H9 (cell line): ENCODE data around the gene LRRC23. TPM values are rescaled to one million over a fixed set of nuclear protein-coding genes. Genes with fewer than 3 reads are reported as not detected.
A peak's percentile ranks its signal among the peaks of the same experiment; 100 is the strongest.

ENCODE experiments used
- DNase-seq: peaks from one replicate; pipeline ENCODE4 v3.0.0-alpha.2; 2017
- H2AFZ ChIP-seq: one replicate; pipeline ENCODE4 v1.6.1; 2013; ENCODE audit warnings: mild to moderate bottlenecking, low read length, control low read depth, moderate library complexity
- H2AK5ac ChIP-seq: 2 replicates; pipeline ENCODE4 v1.6.1; 2013; ENCODE audit warnings: low read length, control low read depth, mixed read lengths; ENCODE audit not compliant: insufficient read length
- H2BK120ac ChIP-seq: one replicate; pipeline ENCODE4 v1.6.1; 2013; ENCODE audit warnings: low read depth, mild to moderate bottlenecking, low read length, control low read depth, inconsistent platforms; ENCODE audit not compliant: poor library complexity, severe bottlenecking
- H2BK12ac ChIP-seq: 2 replicates; pipeline ENCODE4 v1.6.1; 2013; ENCODE audit warnings: low read length, control low read depth, mixed read lengths, low read depth; ENCODE audit not compliant: insufficient read length
- H2BK15ac ChIP-seq: 2 replicates; pipeline ENCODE4 v1.6.1; 2013; ENCODE audit warnings: low read depth, low read length, control low read depth
- H2BK20ac ChIP-seq: one replicate; pipeline ENCODE4 v1.6.1; 2013; ENCODE audit warnings: low read depth, mild to moderate bottlenecking, low read length, control low read depth, inconsistent platforms; ENCODE audit not compliant: poor library complexity, severe bottlenecking
- H2BK5ac ChIP-seq: 2 replicates; pipeline ENCODE4 v1.6.1; 2013; ENCODE audit warnings: low read length, control low read depth, mixed read lengths; ENCODE audit not compliant: insufficient read length
- H3K14ac ChIP-seq: 2 replicates; pipeline ENCODE4 v1.6.1; 2013; ENCODE audit warnings: low read length, control low read depth; ENCODE audit not compliant: insufficient read depth
- H3K18ac ChIP-seq: 2 replicates; pipeline ENCODE4 v1.6.1; 2013; ENCODE audit warnings: low read depth, mild to moderate bottlenecking, mixed read lengths, low read length, control low read depth; ENCODE audit not compliant: insufficient read length
- H3K23ac ChIP-seq: 2 replicates; pipeline ENCODE4 v1.6.1; 2013; ENCODE audit warnings: low read length, control low read depth, mixed read lengths, low read depth; ENCODE audit not compliant: insufficient read length
- H3K23me2 ChIP-seq: 2 replicates; pipeline ENCODE4 v1.6.1; 2013; ENCODE audit warnings: low read depth, mild to moderate bottlenecking, mixed read lengths, low read length, control low read depth; ENCODE audit not compliant: insufficient read length, poor library complexity, severe bottlenecking
- H3K27ac ChIP-seq: 2 replicates; pipeline ENCODE4 v1.5.1; 2013; ENCODE audit warnings: low read length, control low read depth, mixed read lengths, low read depth; ENCODE audit not compliant: insufficient read length
- H3K27me3 ChIP-seq: 2 replicates; pipeline ENCODE4 v1.6.1; 2013; ENCODE audit warnings: low read length, control low read depth, inconsistent platforms; ENCODE audit not compliant: insufficient read depth
- H3K4ac ChIP-seq: 2 replicates; pipeline ENCODE4 v1.6.1; 2013; ENCODE audit warnings: low read depth, mild to moderate bottlenecking, control low read depth, inconsistent platforms, low read length, moderate library complexity
- H3K4me1 ChIP-seq: 2 replicates; pipeline ENCODE4 v1.6.1; 2013; ENCODE audit warnings: low read length, control low read depth, inconsistent platforms; ENCODE audit not compliant: insufficient read depth
- H3K4me2 ChIP-seq: 2 replicates; pipeline ENCODE4 v1.6.1; 2013; ENCODE audit warnings: low read length, control low read depth, mixed read lengths; ENCODE audit not compliant: insufficient read length, insufficient read depth
- H3K56ac ChIP-seq: 2 replicates; pipeline ENCODE4 v1.6.1; 2013; ENCODE audit warnings: low read depth, mild to moderate bottlenecking, mixed read lengths, low read length, control low read depth; ENCODE audit not compliant: insufficient read length
- H3K79me1 ChIP-seq: 2 replicates; pipeline ENCODE4 v1.6.1; 2013; ENCODE audit warnings: low read depth, mild to moderate bottlenecking, moderate library complexity, low read length, control low read depth, inconsistent platforms; ENCODE audit not compliant: insufficient read depth, poor library complexity, severe bottlenecking
- H3K79me2 ChIP-seq: 2 replicates; pipeline ENCODE4 v1.6.1; 2013; ENCODE audit warnings: low read length, control low read depth, inconsistent platforms; ENCODE audit not compliant: insufficient read depth
- H3K9ac ChIP-seq: 2 replicates; pipeline ENCODE4 v1.6.1; 2013; ENCODE audit warnings: low read length, control low read depth, mixed read lengths; ENCODE audit not compliant: insufficient read length; ENCODE audit errors: extremely low read depth
- H3K9me3 ChIP-seq: one replicate; pipeline ENCODE4 v1.6.1; 2013; ENCODE audit warnings: low read depth, low read length, inconsistent platforms; ENCODE audit not compliant: control insufficient read depth
- H3T11ph ChIP-seq: one replicate; pipeline ENCODE4 v1.6.1; 2013; ENCODE audit warnings: mild to moderate bottlenecking, low read length, control low read depth, inconsistent platforms
- H4K20me1 ChIP-seq: one replicate; pipeline ENCODE4 v1.6.1; 2013; ENCODE audit not compliant: control insufficient read depth, insufficient read length, insufficient read depth
- H4K5ac ChIP-seq: 2 replicates; pipeline ENCODE4 v1.6.1; 2013; ENCODE audit warnings: low read depth, mild to moderate bottlenecking, mixed read lengths, low read length, control low read depth; ENCODE audit not compliant: insufficient read length
- H4K8ac ChIP-seq: replicated peaks from 2 replicates; pipeline ENCODE4 v1.6.1; 2013; ENCODE audit warnings: low read length, control low read depth, mixed read lengths, low read depth; ENCODE audit not compliant: insufficient read length
- H4K91ac ChIP-seq: 2 replicates; pipeline ENCODE4 v1.6.1; 2013; ENCODE audit warnings: low read depth, mild to moderate bottlenecking, moderate library complexity, mixed read lengths, low read length, control low read depth; ENCODE audit not compliant: insufficient read length
- H3K27ac Mint-ChIP-seq, 3 experiments: 2 replicates in 2 of 3; 3 replicates in 1 of 3; pipeline ENCODE4 v1.8.0; 2020 to 2021; ENCODE audit warnings: mixed read lengths in 3 of 3, mild to moderate bottlenecking in 1 of 3, moderate library complexity in 1 of 3
- H3K27me3 Mint-ChIP-seq: 2 replicates; pipeline ENCODE4 v1.8.0; 2021; ENCODE audit warnings: low read depth, mild to moderate bottlenecking, moderate library complexity, mixed read lengths
- H3K36me3 Mint-ChIP-seq, 3 experiments: 2 replicates in 2 of 3; 3 replicates in 1 of 3; pipeline ENCODE4 v1.8.0; 2020 to 2021; ENCODE audit warnings: low read depth in 3 of 3, mixed read lengths in 3 of 3; ENCODE audit not compliant: insufficient read depth in 1 of 3
- H3K4me1 Mint-ChIP-seq, 2 experiments: 2 replicates each; pipeline ENCODE4 v1.8.0; 2020; ENCODE audit warnings: mixed read lengths in 2 of 2
- H3K4me3 Mint-ChIP-seq, 2 experiments: 2 replicates in 1 of 2; 3 replicates in 1 of 2; pipeline ENCODE4 v1.8.0; 2020 to 2021; ENCODE audit warnings: mild to moderate bottlenecking in 2 of 2, mixed read lengths in 2 of 2, moderate library complexity in 1 of 2
- H3K9me3 Mint-ChIP-seq, 2 experiments: 2 replicates in 1 of 2; 3 replicates in 1 of 2; pipeline ENCODE4 v1.8.0; 2020; ENCODE audit warnings: mild to moderate bottlenecking in 2 of 2, mixed read lengths in 2 of 2, moderate library complexity in 1 of 2
- WGBS: extraction: QIAGEN DNeasy Blood & Tissue Kit; methylation state at CpG from one replicate; pipeline ENCODE4 v1.1.7; 2013; ENCODE audit warnings: missing lambda C conversion rate, low lambda C conversion rate, mixed read lengths; ENCODE audit not compliant: insufficient read length; ENCODE audit errors: extremely low coverage; 5-methylcytosine and 5-hydroxymethylcytosine counted together
- total RNA-seq: library from RNA; stranded (reverse); gene quantifications from 2 replicates; pipeline ENCODE4 v1.2.1, GENCODE V29; 2021
- TF ChIP-seq, protein P1 (sequence below): fragments of 200-600 bp; sonication (generic); conservative IDR thresholded peaks from 3 replicates; pipeline ENCODE4 v1.8.0; 2021; ENCODE audit warnings: antibody characterized with exemption, mild to moderate bottlenecking

LRRC23 gene
- total RNA-seq, 1 experiment from 2014 or later = 2.1 TPM

- H3K79me2 ChIP-seq = no peaks in the 10 kb centered on the region
- no peak overlapping the region for H4K8ac ChIP-seq
- peaks cover 3% of the 10 kb centered on the region for H3K23me2 ChIP-seq
- peaks cover 2% of the 10 kb centered on the region; the same call in 1 of the 2 replicates for H3K4me1 ChIP-seq
- H2AFZ ChIP-seq = no peak overlapping the region
- no peak overlapping the region for H2BK15ac ChIP-seq
- no peaks in the 10 kb centered on the region for H3K9me3 ChIP-seq
- H2BK20ac ChIP-seq = no peak overlapping the region
- H4K91ac ChIP-seq = no peak overlapping the region
- no peak overlapping the region for H3T11ph ChIP-seq
- no peak overlapping the region for H3K27ac ChIP-seq
- H3K9ac ChIP-seq = no peak overlapping the region
- H4K20me1 ChIP-seq = peaks cover 2% of the 10 kb centered on the region
- no peak overlapping the region for H2BK5ac ChIP-seq
- H4K5ac ChIP-seq = no peak overlapping the region
- H3K27me3 Mint-ChIP-seq = peaks cover 7% of the 10 kb centered on the region
- no peak overlapping the region for H3K4me3 Mint-ChIP-seq
- no peak overlapping the region for H3K4me2 ChIP-seq
- TF ChIP-seq, protein P1, sequence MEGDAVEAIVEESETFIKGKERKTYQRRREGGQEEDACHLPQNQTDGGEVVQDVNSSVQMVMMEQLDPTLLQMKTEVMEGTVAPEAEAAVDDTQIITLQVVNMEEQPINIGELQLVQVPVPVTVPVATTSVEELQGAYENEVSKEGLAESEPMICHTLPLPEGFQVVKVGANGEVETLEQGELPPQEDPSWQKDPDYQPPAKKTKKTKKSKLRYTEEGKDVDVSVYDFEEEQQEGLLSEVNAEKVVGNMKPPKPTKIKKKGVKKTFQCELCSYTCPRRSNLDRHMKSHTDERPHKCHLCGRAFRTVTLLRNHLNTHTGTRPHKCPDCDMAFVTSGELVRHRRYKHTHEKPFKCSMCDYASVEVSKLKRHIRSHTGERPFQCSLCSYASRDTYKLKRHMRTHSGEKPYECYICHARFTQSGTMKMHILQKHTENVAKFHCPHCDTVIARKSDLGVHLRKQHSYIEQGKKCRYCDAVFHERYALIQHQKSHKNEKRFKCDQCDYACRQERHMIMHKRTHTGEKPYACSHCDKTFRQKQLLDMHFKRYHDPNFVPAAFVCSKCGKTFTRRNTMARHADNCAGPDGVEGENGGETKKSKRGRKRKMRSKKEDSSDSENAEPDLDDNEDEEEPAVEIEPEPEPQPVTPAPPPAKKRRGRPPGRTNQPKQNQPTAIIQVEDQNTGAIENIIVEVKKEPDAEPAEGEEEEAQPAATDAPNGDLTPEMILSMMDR = no peak
- no peak overlapping the region for H3K23ac ChIP-seq
- H3K27ac Mint-ChIP-seq = peak overlapping the region in 1 of 3 experiments; percentile 17; a peak in 3 of 7 replicates
- no peak for DNase-seq
- H3K4ac ChIP-seq = no peak overlapping the region
- H3K36me3 Mint-ChIP-seq = no peaks in the 10 kb centered on the region
- H2BK12ac ChIP-seq = no peak overlapping the region
- H3K4me1 Mint-ChIP-seq = peaks cover 4 to 14% of the 10 kb centered on the region in 2 experiments
- no peak overlapping the region for H2AK5ac ChIP-seq
- no peak overlapping the region for H2BK120ac ChIP-seq
- H3K18ac ChIP-seq = peak overlapping the region; percentile 25
- WGBS = no CpG with 5 or more reads among the region's 1 CpG
- H3K9me3 Mint-ChIP-seq = no peaks in the 10 kb centered on the region
- H3K27me3 ChIP-seq = no peaks in the 10 kb centered on the region; the same call in 1 of the 2 replicates
- no peak overlapping the region for H3K56ac ChIP-seq
- H3K14ac ChIP-seq = no peak overlapping the region
- H3K79me1 ChIP-seq = no peaks in the 10 kb centered on the region
Observed at GRCh38 chr12:6903722-6904121, 900 bp upstream of the LRRC23 start.
